HG03108 (cell line): ENCODE data around the gene MGAT5.

ENCODE experiments used
- ATAC-seq: cut with Tn5 transposase; IDR thresholded peaks from one replicate; pipeline ENCODE4 v1.9.1; 2021; ENCODE audit warnings: moderate library complexity; ENCODE audit not compliant: unreplicated experiment

The MGAT5 gene

GRCh38 chr2:134360745-134361487 is 107.0 kb downstream of the MGAT5 start:
- no peak for ATAC-seq

GRCh38 chr2:134361648-134362047 is 107.8 kb downstream of the MGAT5 start:
- ATAC-seq = no peak

- ATAC-seq = no peak
Observed at GRCh38 chr2:134362152-134362668, 108.3 kb downstream of the MGAT5 start.

- ATAC-seq = no peak
Observed at GRCh38 chr2:134362740-134363139, 108.9 kb downstream of the MGAT5 start.

- no peak for ATAC-seq
Observed at GRCh38 chr2:134365356-134365755, 111.5 kb downstream of the MGAT5 start.

GRCh38 chr2:134366359-134366758 is 112.5 kb downstream of the MGAT5 start:
- ATAC-seq = no peak

GRCh38 chr2:134367213-134367612 is 113.3 kb downstream of the MGAT5 start:
- no peak for ATAC-seq

- no peak for ATAC-seq
Observed at GRCh38 chr2:134368009-134368817, 114.3 kb downstream of the MGAT5 start.

- ATAC-seq = no peak
Observed at GRCh38 chr2:134369220-134369902, 115.5 kb downstream of the MGAT5 start.

GRCh38 chr2:134370655-134371445 is 117.0 kb downstream of the MGAT5 start:
- ATAC-seq = no peak

GRCh38 chr2:134372141-134372540 is 118.3 kb downstream of the MGAT5 start:
- ATAC-seq = no peak

GRCh38 chr2:134372611-134373131 is 118.8 kb downstream of the MGAT5 start:
- ATAC-seq = no peak

- no peak for ATAC-seq
Observed at GRCh38 chr2:134375935-134376334, 122.1 kb downstream of the MGAT5 start.

- ATAC-seq = no peak
Observed at GRCh38 chr2:134377730-134378129, 123.9 kb downstream of the MGAT5 start.

GRCh38 chr2:134379293-134379692 is 125.4 kb downstream of the MGAT5 start:
- ATAC-seq = no peak

GRCh38 chr2:134379722-134380121 is 125.8 kb downstream of the MGAT5 start:
- no peak for ATAC-seq

- ATAC-seq = no peak
Observed at GRCh38 chr2:134381141-134381540, 127.3 kb downstream of the MGAT5 start.

- no peak for ATAC-seq
Observed at GRCh38 chr2:134384131-134384530, 130.3 kb downstream of the MGAT5 start.

- no peak for ATAC-seq
Observed at GRCh38 chr2:134385195-134385594, 131.3 kb downstream of the MGAT5 start.

GRCh38 chr2:134386310-134386709 is 132.4 kb downstream of the MGAT5 start:
- ATAC-seq = no peak
